Activated gamma-delta T cell (primary cell): ENCODE data around the gene PDE4D.
"Not testable (repeated sequence)": the region's sequence is repeated elsewhere in the genome, so short reads cannot be mapped to it uniquely, and the experiment has no call there.

Source experiments
- DNase-seq: peaks from one replicate; lab custom pipeline; 2025; lab: John Stamatoyannopoulos, UW

Gene PDE4D

DNA sequence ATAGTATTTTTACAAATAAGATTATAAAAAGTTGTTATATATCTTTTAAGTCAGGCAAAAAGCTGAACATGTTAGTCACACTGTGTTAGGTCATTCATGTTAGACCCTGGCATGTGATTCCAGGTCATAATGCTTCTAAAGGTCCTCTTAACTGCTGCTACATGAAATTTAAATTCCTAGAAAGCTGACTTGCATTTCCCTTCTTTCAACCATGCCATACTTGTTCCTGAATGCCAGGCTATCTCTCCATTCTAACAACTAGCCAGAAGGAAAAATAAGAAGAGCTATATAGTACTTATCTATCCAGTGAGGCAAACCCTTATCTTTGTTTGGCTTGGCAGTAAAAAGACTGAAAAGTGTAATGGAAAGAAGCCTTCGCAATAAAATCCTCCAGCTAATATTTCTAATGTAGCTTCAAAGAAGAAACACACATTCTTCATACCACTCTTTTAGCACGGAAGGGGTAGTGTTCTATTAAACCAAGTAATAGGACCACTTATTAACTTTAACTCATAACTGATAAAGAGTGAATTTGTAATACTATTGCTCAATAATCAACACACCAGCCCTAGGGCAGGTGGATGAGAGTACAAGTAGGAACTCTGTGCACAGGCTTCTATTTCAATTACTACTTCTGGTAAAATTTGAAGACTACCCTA, 310.2 kb downstream of the PDE4D start:
- DNase-seq = no peak

DNA sequence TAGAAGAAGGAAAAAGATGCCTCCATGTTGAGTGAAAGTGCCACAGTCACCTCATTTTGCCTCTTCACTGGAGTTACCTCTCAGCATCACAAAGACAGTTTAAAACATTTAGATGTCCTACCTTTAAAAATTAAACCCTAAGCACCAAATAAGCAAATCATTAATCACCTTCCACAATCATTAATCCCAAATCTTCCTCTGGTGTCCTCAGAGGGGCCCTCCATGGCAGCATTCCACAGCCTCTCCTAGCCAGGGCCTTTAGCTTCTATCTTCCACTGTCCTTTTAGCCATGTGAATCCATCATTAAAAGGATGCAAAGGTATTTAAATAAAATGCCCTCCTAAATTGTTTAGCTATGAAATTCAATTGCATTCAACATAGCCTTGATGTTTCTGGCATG, 310.8 kb downstream of the PDE4D start:
- no peak for DNase-seq

DNA sequence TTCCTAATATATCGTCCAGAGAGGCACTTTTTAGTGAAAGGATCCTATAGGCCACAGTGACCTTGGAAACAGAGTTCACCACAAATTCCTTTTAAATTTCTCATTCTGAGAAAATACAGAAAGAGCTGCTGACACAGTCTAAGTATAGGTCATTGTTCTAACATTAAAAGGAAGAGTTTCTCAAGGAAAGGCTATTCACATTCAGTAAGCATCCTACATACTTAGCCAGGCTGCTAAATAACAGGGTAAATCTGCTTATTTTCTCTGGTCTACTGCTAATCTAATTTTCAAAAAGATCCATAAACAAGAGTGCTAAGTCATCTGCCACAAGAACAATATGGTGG, 313.7 kb downstream of the PDE4D start:
- no peak for DNase-seq

DNA sequence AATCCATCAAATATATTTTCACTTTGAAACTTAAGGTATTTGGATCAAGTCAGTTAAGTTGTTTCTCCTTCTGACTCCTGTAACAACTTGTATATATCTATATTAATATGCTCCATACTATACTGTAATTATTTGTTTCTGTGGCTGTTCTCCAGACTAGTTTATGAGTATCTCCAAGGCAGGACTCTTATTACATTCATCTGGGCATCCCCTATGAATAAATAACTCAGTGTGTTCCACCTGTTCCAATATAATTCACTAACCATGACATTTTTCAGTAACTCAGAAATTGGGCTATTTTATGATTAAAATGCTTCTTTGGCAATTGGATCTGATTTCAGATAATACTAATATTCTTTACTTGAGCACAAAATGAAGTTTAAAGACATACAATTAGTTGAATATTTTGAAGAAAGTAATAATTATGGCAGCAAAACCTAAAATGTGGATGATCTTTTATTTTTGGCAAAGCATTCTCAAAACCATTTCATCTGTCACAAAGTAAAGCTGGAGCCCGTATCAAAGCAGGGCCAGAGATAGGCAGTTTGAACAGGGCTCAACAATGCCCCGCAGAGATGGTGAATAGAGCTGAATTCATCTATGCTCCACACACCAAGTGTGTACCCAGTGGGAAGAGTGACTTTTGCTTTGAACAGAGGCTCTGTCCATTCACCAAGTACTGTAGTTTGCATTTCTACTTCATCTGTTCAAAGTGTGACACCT, 314.3 kb downstream of the PDE4D start:
- no peak for DNase-seq

DNA sequence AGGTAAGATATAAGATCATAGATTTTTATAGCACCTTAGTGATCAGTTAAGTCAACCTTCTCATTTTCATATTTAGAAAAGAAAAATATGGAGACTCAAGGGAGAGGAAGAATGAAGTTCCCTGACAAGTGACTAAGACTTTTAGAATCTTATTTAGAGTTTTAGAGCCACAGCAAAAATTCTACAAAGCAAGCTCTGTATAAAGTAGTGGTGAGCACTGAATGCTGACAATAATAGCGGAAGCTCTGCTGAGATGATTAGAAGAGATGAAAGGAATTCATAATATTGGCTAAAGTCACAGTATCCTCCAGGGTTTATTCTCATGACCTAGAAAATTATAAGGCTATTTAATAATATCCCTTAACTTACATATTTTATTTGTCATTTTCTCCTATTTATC, 316.0 kb downstream of the PDE4D start:
- DNase-seq = no peak

DNA sequence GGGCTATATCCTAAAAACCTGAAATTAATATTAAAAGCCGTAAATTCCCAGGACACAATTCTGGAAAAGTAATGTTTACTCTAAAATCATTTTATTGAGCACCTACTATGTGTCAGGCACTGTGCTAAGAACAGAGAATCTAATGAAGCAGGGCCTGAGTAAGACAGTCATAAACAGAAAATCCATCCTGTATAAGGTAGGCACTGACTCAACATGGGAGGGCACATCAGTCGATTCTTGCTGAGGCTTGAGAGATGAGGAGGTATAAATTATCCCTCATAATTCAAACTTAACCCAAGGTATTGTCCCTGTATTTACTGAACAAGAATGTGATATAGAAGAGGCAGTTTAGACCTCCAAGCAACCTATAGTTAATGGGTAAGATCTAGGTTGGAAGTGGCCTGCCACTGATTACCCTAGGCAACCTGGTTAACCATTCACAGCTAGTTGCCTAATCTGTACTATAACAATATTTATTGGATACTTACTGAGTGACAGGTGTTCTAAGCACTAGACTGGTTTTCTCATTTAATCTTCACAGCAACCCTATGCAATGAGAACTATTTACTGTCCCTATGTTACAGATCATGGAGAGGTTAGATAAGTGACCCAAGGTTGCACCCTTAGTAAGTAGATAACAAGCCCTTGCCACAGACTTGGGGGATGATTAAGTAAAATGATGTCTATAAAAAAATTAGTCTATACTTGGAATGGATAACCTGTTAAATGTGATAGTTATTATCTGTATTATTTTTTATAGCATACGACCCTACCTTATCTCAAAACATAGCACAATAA, 317.7 kb downstream of the PDE4D start:
- DNase-seq = no peak

DNA sequence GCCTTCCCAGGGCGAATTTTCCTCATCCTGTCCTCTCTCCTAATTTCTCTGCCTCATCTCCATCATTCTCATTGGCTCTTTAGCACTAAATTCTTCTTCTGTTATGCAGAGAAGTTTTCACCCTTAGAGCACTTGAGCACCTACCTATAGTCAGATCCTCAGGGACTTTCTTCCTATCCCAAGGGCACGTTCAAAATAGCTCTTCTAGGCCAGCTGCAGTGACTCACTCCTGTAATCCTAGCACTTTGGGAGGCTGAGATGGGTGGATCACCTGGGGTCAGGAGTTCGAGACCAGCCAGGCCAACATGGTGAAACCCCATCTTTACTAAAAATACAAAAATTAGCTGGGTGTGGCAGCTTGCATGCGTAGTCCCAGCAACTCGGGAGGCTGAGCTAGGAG, 320.0 kb downstream of the PDE4D start:
- not testable (repeated sequence) for DNase-seq

DNA sequence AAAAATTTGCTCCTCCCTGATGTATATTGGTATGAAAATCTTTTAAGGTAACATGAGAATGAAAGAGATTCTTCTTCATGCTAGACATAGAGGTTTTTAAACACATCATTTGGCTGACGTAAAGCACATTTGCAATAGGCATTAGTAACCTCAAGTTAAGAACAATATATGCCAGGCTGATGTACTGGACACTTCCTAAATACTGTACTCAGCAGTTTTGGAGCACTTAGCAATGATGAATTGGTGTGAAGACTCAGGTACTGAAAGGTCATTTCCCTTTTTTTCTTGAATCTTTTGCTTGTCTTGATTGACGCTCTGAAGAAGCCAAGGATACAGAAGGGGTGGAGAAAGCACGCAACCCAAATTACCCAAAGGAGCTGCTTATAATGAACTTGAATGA, 322.5 kb downstream of the PDE4D start:
- no peak for DNase-seq

DNA sequence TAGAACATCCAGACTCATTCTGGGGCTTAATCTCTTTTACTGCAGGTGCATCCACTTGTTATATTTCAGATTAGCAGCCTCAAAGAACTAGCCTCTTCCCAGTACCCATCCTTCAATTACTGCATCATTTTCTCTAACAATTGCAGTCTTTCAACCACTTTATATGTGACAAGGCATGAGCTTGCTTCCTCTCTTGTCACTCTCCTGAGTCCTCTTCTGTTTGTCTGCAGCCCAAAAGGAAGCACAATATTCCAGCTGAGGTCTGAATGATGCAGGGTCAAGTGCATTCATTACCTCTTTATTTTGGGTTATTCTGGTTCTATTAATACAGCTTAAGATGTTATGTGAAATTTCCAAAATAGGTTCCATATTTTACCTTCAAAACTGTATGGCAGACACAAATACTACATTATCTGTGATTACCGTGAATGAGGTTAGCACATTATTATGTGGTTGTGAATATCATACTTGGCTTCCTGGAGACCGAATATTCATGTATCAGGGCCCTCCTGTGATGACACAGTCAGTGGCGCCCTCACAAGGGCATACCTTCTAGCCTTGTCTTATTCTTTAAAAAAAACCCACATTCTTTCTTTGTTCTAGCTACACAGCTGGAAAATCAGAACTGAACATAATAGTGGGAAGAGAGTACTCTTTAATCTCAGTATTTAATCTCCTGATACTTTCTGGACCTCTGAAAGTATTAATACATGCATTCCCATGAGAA, 323.8 kb downstream of the PDE4D start:
- no peak for DNase-seq

DNA sequence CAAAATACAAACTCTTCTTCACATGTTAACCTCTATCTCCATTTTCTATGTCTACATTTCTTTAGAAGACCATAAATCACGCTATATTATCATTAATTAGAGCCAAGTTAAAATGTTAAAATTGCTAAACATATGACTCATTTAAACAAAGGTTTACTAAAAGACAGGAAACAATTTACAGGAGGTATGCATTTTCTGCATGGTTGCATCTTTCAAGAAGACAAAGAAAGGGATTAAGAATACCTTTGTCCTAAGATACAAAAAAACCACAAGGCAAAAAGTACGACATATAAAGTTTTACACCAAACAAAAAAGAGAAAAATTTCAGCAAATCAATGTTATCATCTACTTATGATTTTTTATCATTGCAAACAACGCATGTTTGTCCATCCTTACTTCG, 324.4 kb downstream of the PDE4D start:
- no peak for DNase-seq

DNA sequence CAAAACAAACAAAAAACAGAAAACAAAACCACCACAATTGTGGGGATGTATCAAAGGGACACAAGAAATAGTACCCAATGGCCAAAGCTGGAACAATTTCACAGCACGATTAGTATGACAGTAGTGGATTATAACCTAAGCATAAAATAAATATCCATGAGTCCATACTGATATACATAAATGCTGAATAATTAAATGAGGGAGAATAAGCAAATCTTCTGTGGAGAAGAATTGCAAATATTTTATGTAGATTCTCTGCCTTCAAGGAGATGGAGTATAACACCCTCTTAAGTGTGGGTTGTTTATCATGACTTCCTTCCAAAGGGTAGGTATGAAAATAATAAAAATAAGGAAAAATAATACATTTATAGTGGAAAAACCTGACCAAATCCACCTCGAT, 325.4 kb downstream of the PDE4D start:
- DNase-seq = no peak

DNA sequence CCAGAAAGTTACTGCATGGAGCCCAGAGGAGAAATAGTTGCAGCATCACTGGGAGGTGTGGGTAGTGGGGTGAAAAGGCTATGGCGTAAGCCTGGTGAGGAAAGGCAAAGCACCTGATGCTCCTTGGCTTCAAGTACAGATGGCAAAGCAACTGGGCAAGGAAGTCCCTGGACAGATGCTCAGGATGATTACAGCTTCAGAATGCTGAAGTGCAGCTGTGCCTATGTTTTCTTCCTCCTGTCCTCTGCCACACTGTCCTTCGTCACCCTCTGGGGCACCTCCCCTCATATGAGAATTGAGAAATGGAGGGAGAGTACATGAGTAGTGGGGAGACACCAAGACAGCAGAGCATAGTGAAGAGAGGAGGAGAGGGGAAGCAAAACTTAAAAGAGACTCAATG, 328.0 kb downstream of the PDE4D start:
- DNase-seq = no peak

DNA sequence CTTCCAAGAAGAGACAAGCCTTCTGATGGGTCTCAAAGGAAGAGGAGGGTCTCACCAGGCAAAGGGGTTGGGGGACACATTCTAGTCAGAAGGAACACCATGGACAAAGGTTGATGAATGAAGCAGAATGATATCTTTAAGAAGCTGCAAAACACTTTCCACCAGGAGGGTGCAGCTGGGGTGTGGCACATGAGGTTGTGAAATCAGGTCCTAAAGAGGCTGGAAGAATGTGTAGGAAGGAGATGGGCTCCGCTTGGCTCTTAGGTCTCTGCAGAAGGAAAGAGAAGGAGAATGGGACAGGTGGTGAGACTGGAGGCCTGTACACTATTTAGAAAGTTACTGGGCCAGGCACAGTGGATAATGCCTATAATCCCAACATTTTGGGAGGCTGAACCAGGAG, 328.6 kb downstream of the PDE4D start:
- no peak for DNase-seq

DNA sequence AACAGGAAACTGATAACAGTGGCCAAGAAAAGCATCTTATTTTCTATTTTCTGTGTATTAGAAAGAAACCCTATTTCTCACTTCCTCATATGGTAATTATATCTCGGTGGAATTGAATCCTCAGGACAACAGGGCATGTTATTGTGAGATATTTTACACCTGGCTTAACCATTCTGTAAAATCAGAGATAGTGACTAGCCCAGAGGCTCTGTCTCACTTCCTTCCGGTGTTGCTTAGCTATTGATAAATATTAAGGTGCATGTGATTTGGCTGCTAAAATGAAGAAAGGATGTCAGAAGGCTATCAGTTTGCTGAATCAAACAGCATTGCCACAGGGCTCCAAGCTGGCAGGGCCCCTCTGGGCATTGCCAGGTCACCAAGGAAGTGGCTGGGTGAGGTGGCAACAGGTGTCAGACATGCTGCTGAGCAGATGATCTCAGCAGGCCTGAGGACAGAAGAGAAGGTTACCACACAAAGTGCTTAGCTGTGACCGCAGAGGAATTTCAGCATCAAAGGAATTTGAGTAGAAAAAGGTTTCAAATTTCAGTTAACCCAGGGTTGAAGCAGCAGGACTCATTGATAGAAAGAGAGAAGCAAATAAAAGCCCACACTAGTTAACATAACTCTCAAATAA, 330.7 kb downstream of the PDE4D start:
- no peak for DNase-seq

DNA sequence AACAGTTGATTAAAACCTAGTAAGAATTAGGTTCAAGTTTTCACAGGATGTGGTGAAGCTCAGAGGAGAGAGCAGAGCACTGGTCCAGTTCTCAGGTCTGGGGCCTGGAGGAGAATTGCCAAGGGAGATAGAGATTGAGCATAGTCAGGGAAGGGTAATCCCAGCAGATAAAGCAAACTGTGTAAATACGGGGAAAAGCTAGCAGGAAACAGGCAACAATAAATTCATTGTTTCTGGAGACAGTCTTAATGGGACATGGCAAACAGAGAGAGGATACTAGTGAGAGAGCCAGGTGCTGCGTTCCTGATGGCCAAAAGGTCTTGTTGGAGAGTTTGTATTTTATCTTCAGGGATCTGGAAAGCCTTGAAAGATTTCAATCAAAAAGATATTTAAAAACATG, 333.0 kb downstream of the PDE4D start:
- DNase-seq = no peak

DNA sequence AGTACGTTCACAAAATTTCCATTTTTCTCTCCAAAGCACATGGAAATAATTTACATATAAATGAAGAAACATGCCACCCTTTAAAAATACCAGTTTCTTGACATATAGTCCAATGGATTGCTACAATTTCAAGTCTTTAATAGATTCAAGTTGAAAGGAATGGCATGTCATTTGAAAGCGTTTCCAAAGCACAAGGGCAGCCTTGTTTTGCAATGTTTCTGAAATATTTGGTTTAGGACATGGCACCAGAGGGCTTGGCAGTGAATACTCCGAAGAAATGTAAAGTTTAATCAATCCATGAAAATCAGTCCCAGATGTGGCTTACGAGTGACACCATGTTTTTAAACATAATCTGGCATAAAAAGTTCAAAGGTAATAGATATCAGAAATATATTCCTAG, 333.7 kb downstream of the PDE4D start:
- no peak for DNase-seq

DNA sequence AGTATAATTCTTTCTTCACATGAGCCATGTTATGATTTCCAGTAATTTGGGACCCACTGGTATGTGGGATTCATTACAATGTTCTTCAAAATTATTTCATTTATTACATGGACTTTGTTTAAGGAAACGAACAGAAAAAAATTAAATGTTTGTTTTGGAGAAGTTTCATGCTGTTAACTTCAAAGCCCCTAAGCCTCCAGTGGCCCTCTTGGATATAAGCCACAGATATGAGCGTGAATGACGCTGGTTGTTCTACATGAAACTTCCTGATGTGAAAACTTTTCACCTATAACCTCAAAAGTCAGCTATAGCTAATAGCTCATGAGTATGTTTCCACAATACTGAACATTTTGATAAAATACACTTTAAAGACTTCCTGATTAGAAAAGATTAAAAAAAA, 334.2 kb downstream of the PDE4D start:
- DNase-seq = no peak

DNA sequence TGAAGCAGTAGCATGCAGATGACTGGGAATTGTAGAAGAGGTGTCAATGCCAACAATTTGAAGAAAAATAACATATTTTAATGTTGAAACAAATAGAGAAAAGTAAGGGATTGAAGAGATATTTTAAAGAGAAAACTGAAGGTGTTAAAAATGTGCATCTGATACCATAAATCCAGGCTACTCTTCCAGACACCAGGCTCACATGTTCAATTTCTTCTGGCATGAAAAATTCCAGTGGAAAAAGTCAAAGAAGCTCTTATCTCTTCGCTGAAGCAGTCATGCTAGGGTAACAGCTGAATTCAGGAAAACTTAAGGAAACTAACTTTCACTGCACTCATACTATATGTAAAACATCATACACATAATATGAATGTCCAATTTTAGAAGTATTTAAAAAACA, 335.0 kb downstream of the PDE4D start:
- no peak for DNase-seq

DNA sequence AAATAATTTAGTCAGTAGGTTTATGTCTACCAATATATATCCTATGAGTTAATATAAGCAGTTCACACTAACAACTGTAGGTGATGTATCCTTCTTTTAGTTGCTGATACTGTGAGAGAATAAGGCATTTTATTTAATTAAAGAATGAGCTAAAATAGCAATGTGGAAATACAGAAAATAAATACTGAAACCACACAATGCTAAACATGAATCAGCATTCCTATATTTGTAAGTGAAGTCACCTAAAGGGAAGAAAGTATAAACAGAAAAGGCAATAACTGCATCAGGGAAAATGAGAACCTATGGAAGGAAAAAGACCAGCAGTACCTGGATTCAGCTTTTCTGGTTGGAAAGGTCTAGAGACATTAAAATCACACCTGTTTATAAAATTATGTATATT, 336.0 kb downstream of the PDE4D start:
- DNase-seq = no peak

DNA sequence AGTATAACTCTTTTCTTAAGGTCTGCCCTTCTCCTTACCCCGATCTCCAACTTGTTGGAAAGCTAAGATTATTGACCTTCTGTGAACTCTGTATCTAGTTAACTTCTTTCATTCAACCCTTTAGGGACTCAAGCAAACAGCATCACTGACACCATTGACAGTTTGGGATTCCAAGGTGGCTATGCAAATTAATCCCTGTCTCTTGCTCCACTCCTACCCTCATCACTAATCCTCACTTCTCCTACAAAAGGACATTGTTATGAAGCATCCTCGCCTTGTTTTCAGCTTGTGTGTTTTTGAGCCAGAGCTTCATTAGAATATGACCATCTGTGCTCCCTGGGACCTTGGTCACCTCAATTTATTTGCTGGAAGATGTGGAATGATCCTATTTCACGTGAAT, 337.9 kb downstream of the PDE4D start:
- no peak for DNase-seq

DNA sequence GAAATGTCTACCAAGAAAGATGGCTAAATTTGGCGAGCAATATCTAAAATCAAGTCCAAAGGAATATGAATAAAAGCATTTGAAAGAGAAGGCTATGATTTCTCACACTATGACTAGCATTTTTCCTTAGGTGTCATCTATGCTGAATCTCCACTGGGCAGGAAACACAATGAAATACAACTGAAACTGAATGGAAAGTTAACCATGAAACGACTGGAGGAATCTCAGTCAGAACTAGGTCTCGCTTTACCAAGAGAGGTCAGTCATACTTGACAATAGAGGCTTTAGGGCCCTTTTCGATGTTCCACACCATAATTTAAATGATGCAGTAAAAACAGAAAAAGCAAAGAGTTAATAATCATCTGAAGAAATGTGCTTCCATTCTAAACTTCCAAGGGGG, 339.0 kb downstream of the PDE4D start:
- DNase-seq = no peak

DNA sequence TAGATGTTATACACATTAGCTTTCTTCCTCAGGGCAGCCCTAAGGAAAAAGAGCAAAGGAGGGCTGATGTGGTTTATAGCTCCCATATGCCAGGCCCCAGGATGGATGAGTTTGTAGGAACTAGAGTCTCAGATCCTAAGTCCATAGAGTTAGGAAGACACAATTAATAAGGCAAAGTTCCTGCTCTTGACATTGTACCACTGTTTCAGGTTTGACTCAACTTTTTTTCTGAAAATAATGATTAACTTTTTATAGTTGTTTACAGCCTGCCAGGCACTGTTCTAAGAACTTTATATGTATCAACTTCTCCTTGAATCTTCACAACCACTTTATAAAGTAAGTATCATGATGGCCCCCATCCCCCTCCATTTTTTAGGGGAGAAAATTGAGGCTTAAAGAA, 339.5 kb downstream of the PDE4D start:
- DNase-seq = no peak
